IPS-20b (cell line): ENCODE data around the gene DOC2B.

ENCODE experiments used
- H3K27ac ChIP-seq: one replicate; pipeline ENCODE4 v1.5.1; 2013; ENCODE audit warnings: low read length
- H3K27me3 ChIP-seq: 2 replicates; pipeline ENCODE4 v1.6.1; 2013; ENCODE audit warnings: mild to moderate bottlenecking, low read length, inconsistent platforms; ENCODE audit not compliant: insufficient read depth
- H3K36me3 ChIP-seq: 2 replicates; pipeline ENCODE4 v1.6.1; 2013; ENCODE audit warnings: low read depth, mild to moderate bottlenecking, inconsistent platforms, low read length, moderate library complexity; ENCODE audit not compliant: insufficient read depth
- H3K4me1 ChIP-seq: 2 replicates; pipeline ENCODE4 v1.6.1; 2013; ENCODE audit warnings: mild to moderate bottlenecking, control low read depth, inconsistent platforms, low read length, moderate library complexity; ENCODE audit not compliant: insufficient read depth
- H3K4me3 ChIP-seq: 2 replicates; pipeline ENCODE4 v1.5.1; 2013; ENCODE audit warnings: mild to moderate bottlenecking, low read length, inconsistent platforms
- H3K9ac ChIP-seq: 2 replicates; pipeline ENCODE4 v1.6.1; 2013; ENCODE audit warnings: low read depth, mild to moderate bottlenecking, inconsistent platforms, low read length, moderate library complexity
- H3K9me3 ChIP-seq: 2 replicates; pipeline ENCODE4 v1.6.1; 2013; ENCODE audit warnings: mild to moderate bottlenecking, low read depth, low read length, inconsistent platforms; ENCODE audit not compliant: insufficient read depth

Gene DOC2B

DNA sequence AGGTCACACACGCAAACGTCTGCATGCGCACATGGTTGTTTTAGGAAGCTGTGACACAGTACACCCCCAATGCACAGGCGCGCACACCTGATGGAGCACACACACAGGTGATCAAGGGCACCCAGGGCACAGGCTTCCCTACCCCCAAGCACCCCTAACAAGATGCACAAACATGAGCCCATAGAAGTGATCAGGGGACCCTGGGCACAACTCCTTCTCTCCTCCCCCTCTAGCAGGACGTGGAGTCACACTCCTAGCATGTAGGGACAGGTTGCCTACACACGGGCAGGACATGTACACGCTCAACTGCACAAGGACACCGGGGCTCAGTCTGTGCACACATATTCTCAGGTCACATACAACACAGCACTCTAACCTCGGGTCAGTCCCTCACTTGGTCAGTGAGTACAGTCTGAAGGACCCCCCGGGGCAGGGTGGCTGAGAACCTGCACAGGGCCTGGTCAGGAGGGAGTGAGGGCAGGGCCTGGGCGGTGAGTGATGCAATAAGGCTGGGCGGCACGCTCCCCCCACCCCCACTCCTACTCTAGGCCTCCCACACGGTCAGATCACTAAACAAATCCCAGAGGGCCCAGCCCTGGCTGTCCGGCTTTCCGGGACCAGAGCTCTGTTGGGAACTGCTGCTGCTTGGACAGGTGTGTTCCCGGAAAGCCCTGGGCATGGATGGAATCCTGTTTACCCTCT is 751 bp upstream of the DOC2B start:
- H3K4me3 ChIP-seq, result peak overlapping the region; percentile 56; the same call in 1 of the 2 replicates
- H3K36me3 ChIP-seq, result no peaks in the 10 kb centered on the region
- peaks cover 7% of the 10 kb centered on the region; the same call in 1 of the 2 replicates for H3K4me1 ChIP-seq
- H3K27me3 ChIP-seq, result peaks cover 81% of the 10 kb centered on the region
- no peak overlapping the region for H3K27ac ChIP-seq
- H3K9me3 ChIP-seq, result no peaks in the 10 kb centered on the region
- H3K9ac ChIP-seq, result peak overlapping the region; percentile 37; the same call in 1 of the 2 replicates

DNA sequence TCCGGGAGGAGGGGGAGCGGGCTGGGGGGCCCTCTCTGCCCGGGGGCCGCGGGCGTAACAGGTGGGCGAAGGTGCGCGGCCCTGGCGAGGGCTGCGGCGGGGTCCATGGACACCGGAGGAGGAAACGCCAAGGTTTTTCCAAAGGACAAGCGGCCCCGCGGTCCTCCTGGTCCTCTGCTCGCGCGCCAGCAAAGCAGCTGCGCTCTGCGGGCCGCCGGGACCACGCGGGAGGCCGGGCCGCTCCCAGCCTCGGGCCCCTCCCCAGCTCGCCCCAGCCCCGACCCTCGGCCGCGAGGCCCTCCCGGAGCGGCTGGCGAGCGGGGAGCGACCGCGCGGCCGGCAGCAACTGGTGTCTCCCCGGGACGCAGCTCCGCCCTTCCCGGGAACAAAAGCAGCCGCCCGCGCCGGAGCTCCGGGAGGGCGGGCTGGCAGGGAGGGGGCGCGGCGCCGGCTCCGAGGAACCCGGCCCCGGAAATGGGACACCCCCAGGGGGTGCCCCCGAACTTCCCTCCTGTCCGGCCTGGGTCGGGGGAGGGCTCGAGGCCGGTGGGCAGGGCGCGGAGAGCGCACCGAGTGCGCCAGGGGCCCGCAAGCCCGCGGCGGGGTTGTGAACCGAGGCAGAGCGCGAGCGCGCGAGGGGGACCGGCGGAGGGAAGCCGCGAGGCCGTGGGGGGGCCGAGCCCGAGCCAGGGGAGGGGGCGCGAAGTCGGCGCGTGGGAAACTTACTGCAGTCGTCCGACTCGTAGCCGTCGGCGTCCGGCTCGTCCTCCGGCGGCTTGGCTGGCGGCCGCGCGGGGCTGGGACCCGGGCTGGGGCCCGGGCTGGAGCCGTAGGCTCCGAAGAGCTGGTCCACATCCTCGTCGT is 837 bp downstream of the DOC2B start:
- Histone ChIP-seq H3K4me3 (peak overlapping the region; percentile 53; the same call in 1 of the 2 replicates), H3K4me1 (peaks cover 7% of the 10 kb centered on the region; the same call in 1 of the 2 replicates), H3K27ac (no peak overlapping the region), H3K36me3 (no peaks in the 10 kb centered on the region), H3K27me3 (peaks cover 81% of the 10 kb centered on the region), H3K9me3 (no peaks in the 10 kb centered on the region), H3K9ac (no peak overlapping the region; the same call in 1 of the 2 replicates)

DNA sequence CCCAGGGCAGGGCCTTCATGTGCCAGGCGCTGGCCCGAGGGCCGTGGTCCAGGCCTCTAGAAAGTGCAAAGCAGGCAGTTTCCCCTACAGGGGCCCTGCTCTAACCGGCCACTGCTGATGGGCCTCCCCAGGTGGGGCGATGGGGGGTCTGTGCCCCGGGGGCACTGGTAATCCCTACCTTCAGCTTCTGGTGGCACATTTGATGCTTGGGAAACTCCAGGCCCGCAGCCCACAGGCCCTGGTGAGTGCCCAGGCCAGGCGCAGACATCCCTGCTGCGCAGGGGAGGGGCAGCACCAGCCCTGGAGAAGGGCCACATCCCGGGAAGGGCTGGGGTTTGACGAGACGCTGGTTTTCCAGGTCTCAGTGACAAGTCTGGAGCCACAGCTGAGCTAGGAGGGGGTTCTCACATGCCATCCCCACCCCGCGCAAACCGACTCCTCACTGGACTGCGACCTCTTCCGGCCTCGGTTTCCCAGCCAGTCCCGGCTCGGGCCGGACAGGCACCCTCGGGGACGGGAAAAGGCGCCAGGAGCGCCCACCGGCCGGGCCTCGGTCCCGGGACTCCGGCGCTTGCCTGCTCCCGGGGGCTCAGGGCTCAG is 1.6 kb downstream of the DOC2B start:
- Histone ChIP-seq H3K27me3 (peaks cover 75% of the 10 kb centered on the region), H3K36me3 (no peaks in the 10 kb centered on the region), H3K4me3 (peak overlapping the region; percentile 53; the same call in 1 of the 2 replicates), H3K9me3 (no peaks in the 10 kb centered on the region), H3K27ac (no peak overlapping the region), H3K4me1 (peaks cover 7% of the 10 kb centered on the region; the same call in 1 of the 2 replicates), H3K9ac (no peak overlapping the region; the same call in 1 of the 2 replicates)

DNA sequence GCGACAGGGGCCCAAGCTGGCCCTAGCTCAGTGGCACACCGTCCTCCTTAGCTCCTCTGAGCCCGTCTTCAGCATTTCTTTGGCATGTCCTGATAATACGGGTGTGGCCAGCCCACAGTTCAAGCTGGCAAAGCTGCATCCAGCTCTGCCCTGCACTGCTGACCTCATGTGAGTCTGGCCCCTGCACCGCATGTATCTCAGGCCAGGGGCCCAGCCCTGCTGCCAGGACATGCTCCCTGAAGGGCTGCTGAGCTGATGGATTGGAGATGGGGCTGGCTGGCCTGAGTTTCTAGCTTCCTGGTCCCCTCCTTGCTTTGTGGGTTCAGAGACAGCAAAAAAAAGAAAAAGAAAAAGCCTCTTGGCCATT is 2.4 kb downstream of the DOC2B start:
- Histone ChIP-seq H3K4me1 (peaks cover 7% of the 10 kb centered on the region; the same call in 1 of the 2 replicates), H3K4me3 (no peak overlapping the region), H3K27ac (no peak overlapping the region), H3K27me3 (peaks cover 67% of the 10 kb centered on the region), H3K36me3 (no peaks in the 10 kb centered on the region), H3K9me3 (no peaks in the 10 kb centered on the region), H3K9ac (no peak overlapping the region)

DNA sequence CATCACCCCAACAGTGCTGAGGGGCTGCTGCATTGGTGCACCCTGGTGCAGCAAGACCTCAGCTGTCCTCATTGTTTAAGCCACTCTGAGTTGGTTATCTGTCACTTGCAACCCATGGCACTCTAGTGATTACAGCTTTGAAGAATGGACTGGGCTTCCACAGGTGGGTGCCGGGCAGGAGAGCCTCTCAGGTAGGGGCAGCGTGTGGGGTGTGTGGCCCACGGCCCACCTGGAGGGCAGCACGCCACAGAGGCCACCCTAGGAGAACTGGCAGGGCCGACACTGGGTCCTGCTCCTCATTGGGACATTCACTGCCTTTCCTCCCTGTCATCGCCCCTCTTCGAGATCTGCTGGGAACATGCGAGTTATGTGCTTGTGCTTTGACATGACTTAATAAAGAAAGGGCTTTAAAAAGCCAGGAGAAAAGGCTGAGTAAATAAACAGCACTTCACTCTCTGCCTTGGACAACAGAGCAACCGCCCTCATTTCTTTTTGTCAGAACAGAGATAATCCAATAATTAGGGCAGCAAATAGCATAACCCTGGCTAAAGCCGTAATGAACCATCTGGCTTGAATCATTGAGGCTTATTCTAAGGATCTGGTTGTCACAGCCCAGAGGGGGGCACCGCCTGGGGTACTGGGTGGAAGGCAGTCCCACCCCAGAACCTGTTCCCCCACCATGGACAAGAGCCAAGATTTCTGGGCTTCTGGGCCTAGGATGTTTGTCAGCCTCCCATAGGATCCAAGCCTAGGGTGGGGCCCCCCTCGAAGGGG is 3.0 kb downstream of the DOC2B start:
- Histone ChIP-seq H3K27ac (no peak overlapping the region), H3K9me3 (no peaks in the 10 kb centered on the region), H3K4me1 (peaks cover 7% of the 10 kb centered on the region; the same call in 1 of the 2 replicates), H3K4me3 (no peak overlapping the region), H3K27me3 (peaks cover 61% of the 10 kb centered on the region), H3K9ac (no peak overlapping the region), H3K36me3 (no peaks in the 10 kb centered on the region)

DNA sequence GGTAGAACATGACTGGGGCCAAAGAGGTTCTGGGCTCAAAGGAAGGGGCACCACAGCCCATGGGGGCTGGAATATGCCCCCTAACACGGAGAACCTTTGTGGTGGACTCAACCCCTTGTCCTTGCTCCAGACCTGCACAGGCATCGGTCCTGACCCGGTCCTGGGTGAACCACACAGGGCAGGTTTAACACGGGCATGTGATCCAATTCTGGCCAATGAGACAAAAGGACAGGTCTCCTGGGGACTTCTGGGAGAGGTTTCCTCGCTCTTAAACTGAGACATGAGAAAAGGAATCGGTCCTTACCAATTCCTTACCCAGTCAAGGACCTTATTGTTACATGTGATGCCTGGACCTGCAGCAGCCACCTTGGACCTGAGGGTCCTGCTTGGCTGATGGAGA is 3.7 kb downstream of the DOC2B start:
- H3K27ac ChIP-seq, result no peak overlapping the region
- no peaks in the 10 kb centered on the region for H3K9me3 ChIP-seq
- no peak overlapping the region for H3K9ac ChIP-seq
- H3K4me1 ChIP-seq, result peaks cover 7% of the 10 kb centered on the region; the same call in 1 of the 2 replicates
- no peaks in the 10 kb centered on the region for H3K36me3 ChIP-seq
- peaks cover 54% of the 10 kb centered on the region for H3K27me3 ChIP-seq
- no peak overlapping the region for H3K4me3 ChIP-seq

DNA sequence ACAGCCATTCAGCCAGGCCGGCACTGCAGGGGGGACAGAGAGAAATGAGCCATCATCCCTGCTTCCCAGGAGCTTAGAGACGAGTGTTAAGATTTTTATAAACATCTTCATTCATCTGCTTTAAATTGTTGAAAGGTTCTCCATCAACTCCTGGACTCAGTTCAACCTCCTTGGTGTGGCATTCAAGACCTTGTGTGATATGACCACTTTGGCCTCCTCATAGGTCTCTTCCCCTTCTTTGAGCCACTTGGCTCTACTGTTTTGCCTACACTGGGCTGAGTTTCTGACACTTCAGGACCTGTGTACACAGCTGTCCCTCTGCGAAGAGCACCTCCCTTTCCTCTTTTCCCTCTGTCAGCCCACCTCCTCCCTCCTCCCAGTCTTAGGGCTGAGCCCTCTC is 4.3 kb downstream of the DOC2B start:
- Histone ChIP-seq H3K27me3 (peaks cover 48% of the 10 kb centered on the region), H3K27ac (no peak overlapping the region), H3K4me1 (0 out of 2 replicates have a peak, but pooled peaks cover 1% of the 10 kb centered on the region), H3K9ac (no peak overlapping the region), H3K4me3 (no peak overlapping the region), H3K9me3 (no peaks in the 10 kb centered on the region), H3K36me3 (no peaks in the 10 kb centered on the region)

DNA sequence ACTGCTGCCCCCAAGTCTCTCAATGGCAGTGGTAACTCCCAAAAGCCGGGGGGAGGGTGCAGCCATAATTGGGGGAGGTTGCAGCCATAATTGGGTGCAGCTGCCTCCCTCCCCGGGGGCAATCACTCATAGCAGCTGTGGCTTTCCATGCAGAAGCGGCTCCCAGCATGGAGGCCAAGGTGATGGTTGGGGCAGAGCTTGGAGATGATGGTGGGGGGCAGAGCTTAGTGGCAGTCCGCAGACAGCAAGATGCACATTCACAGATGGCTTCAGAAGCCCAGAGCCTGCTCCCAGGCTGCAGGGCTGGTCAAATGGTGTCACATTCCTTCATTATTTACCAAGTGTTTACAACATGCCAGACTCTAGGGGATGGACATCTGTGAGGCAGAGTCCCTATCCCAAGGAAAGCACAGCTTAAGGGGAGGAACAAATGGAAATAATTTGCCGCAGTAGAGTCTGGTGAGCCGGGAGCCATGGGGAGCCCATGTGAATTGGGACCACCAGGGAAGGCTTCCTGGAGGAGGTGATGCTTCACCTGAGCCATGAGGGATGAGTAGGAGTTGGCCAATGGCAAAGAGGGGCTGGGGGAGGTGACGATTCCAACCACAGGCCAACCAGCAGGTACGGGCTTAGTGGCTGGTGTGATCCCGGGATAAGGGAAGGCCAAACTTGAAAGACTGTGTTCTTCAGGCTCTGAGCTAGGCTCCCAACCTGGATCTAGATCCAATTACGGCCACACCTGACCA is 8.1 kb downstream of the DOC2B start:
- Histone ChIP-seq H3K4me1 (no peaks in the 10 kb centered on the region), H3K9ac (no peak overlapping the region), H3K27me3 (peaks cover 12% of the 10 kb centered on the region), H3K36me3 (no peaks in the 10 kb centered on the region), H3K4me3 (no peak overlapping the region), H3K27ac (no peak overlapping the region), H3K9me3 (no peaks in the 10 kb centered on the region)

DNA sequence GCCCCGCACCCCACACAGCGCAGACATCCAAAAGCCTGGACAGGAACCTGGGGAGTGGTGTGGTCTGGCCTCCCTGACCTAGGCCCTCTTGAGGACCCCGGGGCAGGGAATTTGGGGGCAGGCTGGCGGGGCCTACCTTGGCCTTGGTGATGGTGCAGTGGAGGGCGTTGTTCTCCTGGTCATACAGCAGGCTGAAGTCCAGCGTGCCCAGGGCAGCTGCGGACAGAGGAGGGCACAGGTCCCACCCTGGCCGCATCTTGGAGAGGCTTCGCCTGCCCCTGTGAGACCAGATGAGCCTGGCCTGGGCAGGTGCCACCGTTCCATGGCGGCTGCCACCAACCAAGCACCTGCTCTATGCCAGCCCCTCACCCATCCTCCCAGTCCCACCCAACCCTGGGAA is 9.0 kb downstream of the DOC2B start:
- Histone ChIP-seq H3K27ac (no peak overlapping the region), H3K9me3 (no peaks in the 10 kb centered on the region), H3K4me3 (no peak overlapping the region), H3K4me1 (no peaks in the 10 kb centered on the region), H3K36me3 (no peaks in the 10 kb centered on the region), H3K9ac (no peak overlapping the region), H3K27me3 (peaks cover 3% of the 10 kb centered on the region)

DNA sequence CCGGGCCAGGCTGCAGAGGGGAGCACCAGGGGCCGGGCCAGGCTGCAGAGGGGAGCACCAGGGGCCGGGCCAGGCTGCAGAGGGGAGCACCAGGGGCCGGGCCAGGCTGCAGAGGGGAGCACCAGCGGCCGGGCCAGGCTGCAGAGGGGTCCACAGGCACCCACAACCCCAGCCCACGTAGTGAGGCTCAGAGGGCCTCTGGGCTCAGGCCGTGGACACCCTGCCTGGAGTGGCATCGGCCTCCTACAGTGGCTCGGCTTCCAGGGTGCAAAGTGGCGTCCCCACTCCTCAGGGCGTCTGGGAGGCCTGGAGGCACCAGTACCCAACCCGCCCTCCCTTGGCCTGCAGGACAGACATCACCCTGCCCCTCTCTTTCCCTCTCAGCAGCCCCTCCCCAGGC is 9.6 kb downstream of the DOC2B start:
- H3K9ac ChIP-seq, result no peak overlapping the region

More for the DNA sequence above, 9.6 kb downstream of the DOC2B start:
- no peak overlapping the region for H3K4me3 ChIP-seq
- H3K27ac ChIP-seq, result no peak overlapping the region
- no peaks in the 10 kb centered on the region for H3K4me1 ChIP-seq
- no peaks in the 10 kb centered on the region for H3K27me3 ChIP-seq
- no peaks in the 10 kb centered on the region for H3K9me3 ChIP-seq
- no peaks in the 10 kb centered on the region for H3K36me3 ChIP-seq
